ENCODE data around the gene ARHGDIA.

Gene ARHGDIA

GRCh38 chr17:81860756-81861568 is 10.2 kb downstream of the ARHGDIA start:
- peak; percentile 100 for DNase-seq

- DNase-seq: no peak
Observed at GRCh38 chr17:81859906-81860755, 11.0 kb downstream of the ARHGDIA start, which contains the start of gene P4HB. Gene P4HB, minus strand, starts transcription at chr17:81860535. Its CDS starts 64 bp downstream, at chr17:81860471.

DNA sequence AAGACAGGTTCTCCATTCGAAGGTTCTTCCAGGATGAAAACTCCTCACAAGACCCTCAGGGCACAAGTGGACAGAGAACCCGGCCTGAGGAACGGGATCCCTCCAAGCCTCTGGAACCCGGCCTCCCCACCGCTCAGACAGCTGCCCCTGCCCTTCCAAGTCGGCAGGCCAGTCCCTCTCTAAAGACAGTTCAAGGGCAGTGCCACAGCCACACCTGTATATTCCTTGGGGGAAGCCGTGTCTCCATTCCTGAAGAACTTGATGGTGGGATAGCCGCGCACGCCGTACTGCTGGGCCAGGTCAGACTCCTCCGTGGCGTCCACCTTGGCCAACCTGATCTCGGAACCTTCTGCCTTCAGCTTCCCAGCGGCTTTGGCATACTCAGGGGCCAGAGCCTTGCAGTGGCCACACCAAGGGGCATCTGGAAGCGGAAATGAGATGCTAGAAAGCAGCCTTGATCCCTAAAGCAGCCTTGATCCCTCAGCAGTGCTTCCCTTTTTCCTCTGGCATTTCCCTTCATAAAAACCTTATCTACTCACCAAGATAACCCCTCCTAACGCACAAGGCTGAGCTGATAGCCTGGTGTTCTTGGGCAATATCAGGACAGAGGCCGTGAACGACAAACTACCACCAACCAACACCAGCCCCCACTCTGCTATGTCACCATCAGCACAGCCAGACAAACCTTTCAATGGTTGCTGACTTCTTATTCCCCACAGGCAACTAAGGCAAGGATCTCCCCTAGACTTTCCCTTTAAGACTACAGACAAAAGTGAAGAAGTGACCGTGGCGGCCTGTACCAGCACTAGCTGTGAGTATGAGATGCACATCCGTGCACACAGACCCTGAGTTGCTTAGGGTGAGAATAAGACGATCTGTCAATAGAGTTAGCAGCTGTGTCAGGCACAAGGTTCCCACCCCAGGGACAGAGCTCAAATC is 11.9 kb downstream of the ARHGDIA start:
- no peak for DNase-seq

GRCh38 chr17:81858170-81858966 is 12.8 kb downstream of the ARHGDIA start:
- no peak for DNase-seq

DNA sequence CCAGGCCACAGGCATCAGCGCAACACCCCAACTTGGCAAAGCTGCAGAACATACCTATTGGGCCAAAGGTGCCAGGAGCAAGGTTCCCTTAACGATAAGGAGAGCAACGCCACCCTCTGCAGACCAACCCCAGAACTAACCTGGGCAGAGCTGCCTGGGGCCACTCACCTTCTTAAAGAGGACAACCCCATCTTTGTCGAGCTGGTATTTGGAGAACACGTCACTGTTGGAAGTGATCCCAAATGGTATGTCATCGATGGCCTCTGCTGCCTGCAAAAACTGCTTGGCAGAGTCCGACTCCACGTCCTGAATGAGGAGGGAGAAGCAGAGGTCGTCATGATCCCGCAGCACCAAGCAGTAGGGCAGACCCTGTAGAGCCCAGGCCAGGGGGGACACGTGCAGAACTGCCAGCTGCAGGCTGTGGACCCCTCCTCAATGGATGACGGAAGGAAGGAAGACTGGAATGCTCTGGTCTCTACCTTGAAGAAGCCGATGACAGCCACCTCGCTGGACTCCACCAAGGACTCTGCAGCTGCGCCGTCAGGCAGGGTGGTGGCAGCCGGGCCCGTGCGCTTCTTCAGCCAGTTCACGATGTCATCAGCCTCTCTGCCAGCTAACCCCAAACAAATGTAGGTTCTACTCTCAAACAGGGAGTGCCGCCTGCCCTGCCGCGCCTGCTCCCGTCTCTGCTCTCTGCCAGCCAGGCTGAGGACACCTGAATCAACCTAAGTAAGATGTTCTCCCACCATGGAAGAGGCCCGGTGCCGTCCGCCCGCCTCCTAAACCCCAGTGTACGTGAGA is 16.0 kb downstream of the ARHGDIA start:
- no peak for DNase-seq

DNA sequence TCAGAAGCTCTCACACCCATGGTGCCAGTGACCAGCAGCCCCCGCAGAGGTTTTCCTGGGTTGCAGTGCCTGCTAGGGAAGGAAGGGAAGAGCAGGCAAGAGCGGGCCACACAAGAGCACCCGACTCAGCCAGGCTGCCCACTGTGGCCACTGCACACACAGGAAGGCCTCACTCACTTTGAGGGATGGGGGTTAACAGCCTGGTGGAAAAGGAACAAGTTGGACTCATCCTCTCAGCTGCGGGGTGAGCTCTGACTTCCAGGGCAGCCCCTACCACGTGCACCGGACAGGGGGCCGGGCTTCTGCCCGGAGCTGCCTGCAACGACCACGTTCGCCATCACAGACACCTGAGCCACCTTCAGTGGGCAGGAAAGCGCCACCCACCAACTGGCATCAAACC is 18.9 kb downstream of the ARHGDIA start:
- DNase-seq: no peak

DNA sequence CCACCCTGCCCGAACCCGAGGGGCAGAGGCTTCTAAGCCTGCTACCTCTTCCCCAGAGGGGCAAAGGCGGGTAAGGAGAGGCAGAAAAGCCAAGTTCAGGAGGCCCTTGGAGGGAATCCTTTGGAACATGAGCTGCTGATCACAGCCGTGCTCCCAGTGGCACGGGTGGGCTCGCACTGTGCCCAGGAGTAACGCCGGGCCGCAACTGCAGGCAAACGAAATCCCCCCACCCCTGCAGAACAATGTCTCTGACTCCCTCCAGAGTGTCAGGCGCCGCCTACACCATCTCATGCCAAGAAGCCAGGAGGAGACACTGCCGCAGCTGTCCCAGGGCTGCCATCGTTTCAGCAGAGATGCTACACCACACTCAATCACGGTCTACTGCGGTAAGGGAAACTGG is 19.7 kb downstream of the ARHGDIA start:
- DNase-seq: no peak

DNA sequence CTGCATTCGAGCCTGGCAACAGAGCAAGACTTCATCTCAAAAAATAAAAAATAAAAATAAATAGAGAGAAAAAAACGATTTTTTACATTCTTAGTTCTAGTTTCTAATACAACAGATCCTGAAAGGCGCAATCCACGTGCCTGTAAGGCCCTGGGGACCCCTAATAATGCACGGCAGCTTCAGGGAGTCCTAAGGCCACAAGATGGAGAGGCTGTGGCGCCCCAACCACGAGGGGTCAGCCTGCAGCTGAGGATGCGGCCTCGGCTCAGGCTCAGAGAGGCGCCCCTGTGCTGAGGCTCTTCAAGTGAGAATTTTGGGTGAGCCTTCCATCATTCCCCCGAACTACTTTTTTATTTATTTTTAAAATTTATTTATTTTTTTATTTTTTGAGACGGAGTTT is 21.7 kb downstream of the ARHGDIA start:
- no peak for DNase-seq

DNA sequence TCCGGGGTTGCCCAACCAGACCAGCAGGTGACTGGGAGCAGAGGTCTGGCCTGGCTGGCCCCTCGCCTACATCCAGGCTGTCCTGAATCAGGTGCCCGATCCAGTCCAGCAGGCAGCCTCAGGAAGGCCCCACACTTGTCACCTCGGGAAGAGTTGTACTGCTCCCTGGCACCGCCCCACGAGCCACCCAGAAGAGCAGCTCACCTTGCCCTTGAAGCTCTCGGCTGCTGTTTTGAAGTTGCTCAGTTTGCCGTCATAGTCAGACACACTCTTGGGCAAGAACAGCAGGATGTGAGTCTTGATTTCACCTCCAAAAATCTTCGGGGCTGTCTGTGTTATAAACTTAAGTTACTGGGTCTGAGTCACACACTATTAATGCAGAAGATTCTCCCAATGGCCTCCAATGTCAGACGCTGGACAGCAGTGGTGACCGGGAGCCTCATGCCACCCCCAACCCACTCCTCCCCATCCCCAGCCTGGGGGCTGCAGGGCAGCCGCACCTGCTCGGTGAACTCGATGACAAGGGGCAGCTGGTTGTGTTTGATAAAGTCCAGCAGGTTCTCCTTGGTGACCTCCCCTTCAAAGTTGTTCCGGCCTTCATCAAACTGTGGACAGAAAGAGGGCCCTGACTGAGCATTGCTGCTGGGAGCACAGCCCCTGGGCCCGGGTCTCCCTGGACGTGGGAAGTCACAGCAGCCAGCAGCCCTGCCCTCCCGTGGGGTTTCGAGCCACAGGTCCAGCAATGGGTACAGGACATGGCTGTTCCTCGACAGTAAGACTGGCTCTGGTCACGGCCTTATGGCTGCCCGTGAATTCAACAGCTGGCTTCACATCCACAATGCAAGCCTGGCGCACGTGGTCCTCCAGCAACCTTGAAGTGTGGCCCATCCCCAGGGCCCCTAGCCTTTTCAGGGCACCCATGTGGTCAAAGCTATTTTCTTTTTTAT is 24.1 kb downstream of the ARHGDIA start:
- DNase-seq: no peak

- no peak for DNase-seq
Observed at GRCh38 chr17:81845881-81846742, 25.0 kb downstream of the ARHGDIA start.

- no peak for DNase-seq
Observed at GRCh38 chr17:81845361-81845760, 25.8 kb downstream of the ARHGDIA start.

GRCh38 chr17:81844887-81845286 is 26.2 kb downstream of the ARHGDIA start:
- no peak for DNase-seq

- no peak for DNase-seq
Observed at GRCh38 chr17:81844327-81844851, 26.7 kb downstream of the ARHGDIA start.

- DNase-seq: no peak
Observed at GRCh38 chr17:81843713-81844326, 27.3 kb downstream of the ARHGDIA start.

DNA sequence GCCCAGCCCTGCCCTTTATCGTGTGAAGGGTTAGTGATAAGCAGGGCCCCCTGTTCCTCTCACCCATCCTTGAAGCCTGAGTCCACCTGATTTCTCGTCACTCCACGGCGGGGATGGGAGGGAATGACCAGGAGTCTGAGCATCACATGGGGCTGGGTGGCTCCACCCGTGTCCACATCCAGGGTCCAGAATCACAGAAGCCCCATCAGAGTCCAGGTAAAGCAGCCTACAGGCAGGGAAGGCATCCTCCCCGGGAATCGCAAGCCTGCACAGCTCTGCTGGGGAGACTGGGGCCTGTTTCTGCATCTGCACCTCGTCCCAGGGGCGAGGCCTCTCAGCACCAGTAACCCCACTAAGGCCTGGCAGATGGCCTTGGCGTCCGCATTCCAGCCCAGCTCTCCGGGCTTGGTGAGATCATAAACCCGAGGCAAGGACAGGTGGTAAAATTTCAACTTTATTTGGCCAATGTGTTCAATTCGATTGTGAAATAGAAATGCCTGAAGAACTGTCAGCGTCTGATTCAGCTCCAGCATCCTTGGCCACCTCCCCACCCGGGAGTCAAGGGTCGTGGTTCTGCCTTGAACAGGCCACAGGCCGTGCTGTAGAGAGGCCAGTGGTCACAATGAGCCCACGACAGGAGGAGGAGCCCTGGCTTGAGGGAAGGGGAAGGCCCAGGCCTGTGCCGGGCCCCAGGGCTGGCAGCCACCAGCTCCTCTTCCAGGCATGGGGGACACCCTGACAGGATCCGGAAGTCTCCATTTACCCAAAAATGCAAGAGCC is 28.2 kb downstream of the ARHGDIA start:
- DNase-seq: no peak

GRCh38 chr17:81842378-81842724 is 28.8 kb downstream of the ARHGDIA start:
- no peak for DNase-seq

DNA sequence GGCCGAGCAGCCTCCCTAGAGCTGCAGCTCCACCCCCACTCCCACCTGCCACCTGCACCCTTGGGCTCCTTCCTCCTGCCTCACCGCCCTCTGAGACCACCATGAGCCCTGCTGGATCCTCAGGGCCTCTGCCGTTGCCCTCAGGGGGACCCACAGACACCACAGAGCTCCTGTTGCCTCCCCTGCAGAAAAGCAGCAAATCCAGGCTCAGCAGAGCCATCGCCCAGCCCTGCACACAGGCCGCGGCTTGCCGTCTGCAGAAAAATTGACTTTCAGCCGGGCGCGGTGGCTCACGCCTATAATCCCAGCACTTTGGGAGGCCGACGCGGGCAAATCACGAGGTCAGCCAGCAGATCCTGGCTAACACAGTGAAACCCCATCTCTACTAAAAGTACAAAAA is 29.3 kb downstream of the ARHGDIA start:
- DNase-seq: no peak
